GM18505 (cell line): ENCODE measurements around the gene OBSCN.
"Not testable (repeated sequence)": the region's sequence is repeated elsewhere in the genome, so short reads cannot be mapped to it uniquely, and the experiment has no call there.

Source experiments
- ATAC-seq: cut with Tn5 transposase; IDR thresholded peaks from one replicate; pipeline ENCODE4 v1.9.1; 2021; ENCODE audit not compliant: unreplicated experiment
- POLR2A ChIP-seq: IDR thresholded peaks from 4 replicates; pipeline ENCODE4 v1.6.1; 2011; ENCODE audit warnings: borderline replicate concordance; ENCODE audit not compliant: insufficient read depth, insufficient read length; ENCODE audit errors: extremely low read depth

Gene OBSCN

DNA sequence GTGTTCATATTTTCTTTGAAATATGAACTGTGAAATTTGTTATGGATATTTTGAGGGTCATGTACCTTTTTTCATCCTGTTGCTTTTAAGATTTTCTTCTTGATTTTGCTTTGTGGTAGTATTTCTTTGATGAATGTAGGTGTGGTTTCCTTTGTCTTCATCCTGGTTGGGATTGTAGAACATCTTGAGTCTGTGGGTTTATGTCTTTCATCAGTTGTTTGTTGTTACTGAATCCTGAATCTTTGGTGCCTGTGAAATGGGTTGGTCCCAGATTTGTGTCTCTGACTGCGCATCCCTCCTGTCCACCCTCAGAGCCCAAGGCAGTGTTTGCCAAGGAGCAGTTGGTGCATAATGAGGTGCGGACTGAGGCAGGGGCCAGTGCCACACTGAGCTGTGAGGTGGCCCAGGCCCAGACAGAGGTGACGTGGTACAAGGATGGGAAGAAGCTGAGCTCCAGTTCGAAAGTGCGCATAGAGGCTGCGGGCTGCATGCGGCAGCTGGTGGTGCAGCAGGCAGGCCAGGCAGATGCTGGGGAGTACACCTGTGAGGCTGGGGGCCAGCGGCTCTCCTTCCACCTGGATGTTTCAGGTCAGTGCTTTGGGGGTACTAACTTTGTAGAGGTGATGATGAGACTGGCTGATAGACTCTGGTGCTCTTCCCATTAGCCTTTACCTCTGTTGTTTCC is 38.5 kb downstream of the OBSCN start:
- no peak for TF ChIP-seq POLR2A
- ATAC-seq: no peak

DNA sequence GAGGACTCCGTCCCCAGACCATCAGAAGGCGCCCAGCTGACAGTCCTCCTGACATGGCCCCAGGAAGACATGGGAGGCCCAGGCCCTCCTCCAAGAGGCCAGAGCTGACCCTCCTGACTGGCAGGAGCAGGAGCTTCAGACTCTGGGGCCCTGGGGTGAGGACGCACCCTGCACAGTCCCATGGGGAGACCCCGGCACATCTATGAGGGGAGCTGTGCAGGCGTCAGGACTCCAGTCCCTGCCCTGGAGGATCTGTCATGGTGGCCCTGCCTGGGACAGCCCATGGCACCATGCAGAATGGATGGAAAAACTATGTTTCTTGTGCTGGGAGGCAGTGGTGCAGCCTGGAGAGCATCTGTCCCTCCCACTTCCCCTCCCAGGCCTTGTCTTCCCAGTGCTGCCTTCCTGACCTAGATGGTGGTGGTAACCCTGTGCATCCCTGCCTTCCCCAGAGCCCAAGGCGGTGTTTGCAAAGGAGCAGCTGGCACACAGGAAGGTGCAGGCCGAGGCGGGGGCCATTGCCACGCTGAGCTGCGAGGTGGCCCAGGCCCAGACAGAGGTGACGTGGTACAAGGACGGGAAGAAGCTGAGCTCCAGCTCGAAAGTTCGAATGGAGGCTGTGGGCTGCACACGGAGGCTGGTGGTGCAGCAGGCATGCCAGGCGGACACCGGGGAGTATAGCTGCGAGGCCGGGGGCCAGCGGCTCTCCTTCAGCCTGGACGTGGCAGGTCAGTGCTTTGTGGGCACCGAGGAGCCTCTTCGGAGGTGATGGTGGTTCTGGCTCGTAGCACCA is 41.9 kb downstream of the OBSCN start:
- no peak for TF ChIP-seq POLR2A
- no peak for ATAC-seq

DNA sequence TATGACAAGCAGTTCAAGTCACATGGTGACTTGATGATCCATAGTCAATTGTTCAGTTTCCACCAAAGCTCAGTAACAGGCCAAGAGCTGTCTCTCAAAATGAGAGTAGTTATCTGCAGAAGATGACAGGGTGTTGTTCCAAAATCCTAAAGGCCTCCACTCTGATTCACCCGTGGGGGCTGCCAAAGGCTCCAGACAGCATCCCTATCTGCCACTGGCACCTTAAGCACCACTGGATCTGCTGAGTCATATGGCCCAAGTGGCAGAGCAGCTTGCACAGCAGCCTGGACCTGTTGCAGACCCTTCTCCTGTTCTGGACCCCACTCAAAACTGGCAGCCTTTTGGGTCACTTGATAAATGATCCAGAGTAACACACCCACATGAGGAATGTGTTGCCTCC is 44.6 kb downstream of the OBSCN start:
- ATAC-seq: not testable (repeated sequence)

DNA sequence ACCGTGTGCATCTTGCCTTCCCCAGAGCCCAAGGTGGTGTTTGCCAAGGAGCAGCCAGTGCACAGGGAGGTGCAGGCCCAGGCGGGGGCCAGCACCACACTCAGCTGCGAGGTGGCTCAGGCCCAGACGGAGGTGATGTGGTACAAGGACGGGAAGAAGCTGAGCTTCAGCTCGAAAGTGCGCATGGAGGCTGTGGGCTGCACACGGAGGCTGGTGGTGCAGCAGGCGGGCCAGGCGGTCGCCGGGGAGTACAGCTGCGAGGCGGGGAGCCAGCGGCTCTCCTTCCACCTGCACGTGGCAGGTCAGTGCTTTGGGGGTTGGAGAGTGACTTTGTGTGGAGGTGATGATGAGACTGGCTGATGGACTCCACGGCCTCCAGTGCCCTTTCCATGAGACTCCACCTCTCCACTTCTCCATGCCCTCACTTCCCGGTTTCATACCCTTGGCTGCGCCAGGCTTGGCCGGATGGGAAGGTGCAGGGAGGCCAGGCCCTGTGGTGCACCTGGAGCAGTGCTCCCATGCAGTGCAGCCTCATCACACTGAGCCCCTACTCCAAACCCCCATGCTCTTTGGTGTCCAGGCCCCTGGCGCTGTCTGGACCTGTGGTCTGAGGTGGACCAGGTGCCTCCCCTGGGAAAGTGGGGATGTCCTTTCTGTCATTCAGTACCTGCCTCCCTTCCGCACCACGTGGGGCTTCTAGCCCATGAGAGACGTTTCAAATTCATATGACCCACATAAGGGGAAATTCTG is 49.0 kb downstream of the OBSCN start:
- no peak for ATAC-seq
- no peak for TF ChIP-seq POLR2A

DNA sequence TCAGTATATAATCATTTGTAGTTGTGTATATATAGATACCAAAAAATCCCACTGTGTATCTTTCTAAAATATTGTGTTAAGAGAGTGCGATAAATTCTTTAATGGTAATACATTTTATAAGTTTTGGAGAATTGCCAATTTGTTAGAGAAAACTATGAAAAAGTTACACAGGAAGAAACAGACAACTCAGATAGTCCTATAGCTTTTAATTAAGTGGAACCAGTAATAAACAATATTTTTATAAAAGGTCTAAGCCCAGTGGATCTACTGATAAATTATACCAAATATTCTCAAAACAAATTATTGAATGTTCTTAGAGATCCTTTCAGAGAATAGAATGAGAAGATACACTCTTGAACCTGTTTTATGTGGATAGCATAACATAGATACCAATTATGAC is 50.6 kb downstream of the OBSCN start:
- TF ChIP-seq POLR2A: no peak
- ATAC-seq: no peak

DNA sequence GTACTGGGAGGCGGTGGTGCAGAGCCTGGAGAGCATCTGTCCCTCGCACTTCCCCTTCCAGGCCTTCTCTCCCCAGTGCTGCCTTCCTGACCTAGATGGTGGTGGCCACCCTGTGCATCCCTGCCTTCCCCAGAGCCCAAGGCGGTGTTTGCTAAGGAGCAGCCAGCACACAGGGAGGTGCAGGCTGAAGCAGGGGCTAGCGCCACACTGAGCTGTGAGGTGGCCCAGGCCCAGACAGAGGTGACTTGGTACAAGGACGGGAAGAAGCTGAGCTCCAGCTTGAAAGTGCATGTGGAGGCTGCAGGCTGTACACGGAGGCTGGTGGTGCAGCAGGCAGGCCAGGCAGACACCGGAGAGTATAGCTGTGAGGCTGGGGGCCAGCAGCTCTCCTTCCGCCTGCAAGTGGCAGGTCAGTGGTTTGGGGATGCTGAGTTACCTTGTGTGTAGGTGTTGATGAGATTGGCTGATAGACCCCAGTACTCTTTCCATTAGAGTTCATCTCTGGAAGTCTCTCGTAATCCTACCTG is 51.6 kb downstream of the OBSCN start:
- ATAC-seq: no peak
- TF ChIP-seq POLR2A: no peak

DNA sequence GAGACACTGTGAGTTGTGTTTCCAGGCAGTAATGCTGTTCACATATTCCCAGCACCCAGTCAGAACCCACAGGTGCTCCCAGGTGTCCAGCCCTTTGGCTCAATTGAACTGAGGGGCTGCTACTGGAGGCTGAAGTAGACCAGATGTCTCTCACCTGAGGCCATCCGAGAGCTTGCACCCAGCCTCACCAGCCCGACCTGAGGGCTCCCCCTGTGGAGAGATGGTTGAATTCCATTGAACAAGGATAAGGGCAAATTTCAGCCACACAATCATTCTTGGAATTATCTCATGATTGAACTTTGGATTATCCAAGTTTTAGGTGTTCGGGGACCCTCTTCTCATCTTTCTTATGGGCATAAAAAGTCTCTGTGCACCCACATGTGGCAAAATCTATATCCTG is 52.1 kb downstream of the OBSCN start:
- TF ChIP-seq POLR2A: no peak
- ATAC-seq: no peak

DNA sequence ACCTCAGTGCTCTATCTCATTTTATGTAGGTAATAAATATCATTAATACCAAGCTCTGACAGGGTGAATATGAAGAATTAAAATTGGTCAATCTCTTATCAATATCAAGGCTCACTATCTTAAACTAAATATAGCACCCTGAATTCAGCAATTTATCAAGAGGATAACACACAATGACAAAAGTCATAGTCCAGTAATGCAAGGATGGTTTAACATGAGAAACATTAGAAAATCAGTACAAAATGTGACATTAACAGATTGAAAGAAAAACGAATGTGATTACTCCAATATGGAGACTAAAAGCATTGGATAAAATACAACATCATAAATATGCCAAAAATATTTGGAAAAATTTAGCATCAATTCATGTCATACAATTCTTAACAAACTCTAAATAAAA is 53.9 kb downstream of the OBSCN start:
- no peak for TF ChIP-seq POLR2A
- ATAC-seq: no peak

DNA sequence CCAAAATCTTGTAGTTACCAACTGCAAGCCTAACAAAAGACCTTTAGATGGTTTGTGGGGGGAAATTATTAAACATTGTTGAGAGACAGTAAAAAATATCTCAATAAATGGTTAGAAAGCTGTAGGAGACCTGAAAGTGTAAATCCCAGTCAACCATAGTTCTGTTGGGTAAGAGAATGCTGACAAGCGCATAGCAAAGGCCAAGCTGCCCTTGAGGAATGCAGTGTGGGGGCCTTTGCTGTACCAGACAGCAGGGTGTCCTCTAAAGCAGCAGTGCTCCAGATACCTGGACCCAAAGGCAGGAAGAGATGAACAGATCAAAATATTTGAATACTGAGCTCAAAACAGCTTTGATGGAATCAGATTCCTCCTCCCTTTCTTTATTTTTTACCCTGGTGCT is 54.6 kb downstream of the OBSCN start:
- no peak for ATAC-seq

DNA sequence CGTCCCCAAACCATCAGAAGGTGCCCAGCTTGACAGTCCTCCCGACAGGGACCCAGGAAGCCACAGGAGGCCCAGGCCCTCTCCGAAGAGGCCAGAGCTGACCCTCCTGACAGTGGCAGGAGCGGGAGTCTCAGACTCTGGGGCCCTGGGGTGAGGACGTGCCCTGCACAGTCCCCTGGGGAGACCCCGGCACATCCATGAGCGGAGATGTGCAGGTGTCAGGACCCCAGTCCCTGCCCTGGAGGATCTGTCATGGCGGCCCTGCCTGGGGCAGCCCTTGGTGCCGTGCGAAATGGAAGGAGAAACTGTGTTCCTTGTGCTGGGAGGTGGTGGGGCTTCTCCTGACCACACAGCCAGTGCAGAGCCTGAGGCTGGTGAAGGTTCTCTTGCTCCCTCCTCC is 55.8 kb downstream of the OBSCN start:
- TF ChIP-seq POLR2A: no peak
- ATAC-seq: no peak

More for the DNA sequence above, 54.6 kb downstream of the OBSCN start:
- TF ChIP-seq POLR2A: no peak

DNA sequence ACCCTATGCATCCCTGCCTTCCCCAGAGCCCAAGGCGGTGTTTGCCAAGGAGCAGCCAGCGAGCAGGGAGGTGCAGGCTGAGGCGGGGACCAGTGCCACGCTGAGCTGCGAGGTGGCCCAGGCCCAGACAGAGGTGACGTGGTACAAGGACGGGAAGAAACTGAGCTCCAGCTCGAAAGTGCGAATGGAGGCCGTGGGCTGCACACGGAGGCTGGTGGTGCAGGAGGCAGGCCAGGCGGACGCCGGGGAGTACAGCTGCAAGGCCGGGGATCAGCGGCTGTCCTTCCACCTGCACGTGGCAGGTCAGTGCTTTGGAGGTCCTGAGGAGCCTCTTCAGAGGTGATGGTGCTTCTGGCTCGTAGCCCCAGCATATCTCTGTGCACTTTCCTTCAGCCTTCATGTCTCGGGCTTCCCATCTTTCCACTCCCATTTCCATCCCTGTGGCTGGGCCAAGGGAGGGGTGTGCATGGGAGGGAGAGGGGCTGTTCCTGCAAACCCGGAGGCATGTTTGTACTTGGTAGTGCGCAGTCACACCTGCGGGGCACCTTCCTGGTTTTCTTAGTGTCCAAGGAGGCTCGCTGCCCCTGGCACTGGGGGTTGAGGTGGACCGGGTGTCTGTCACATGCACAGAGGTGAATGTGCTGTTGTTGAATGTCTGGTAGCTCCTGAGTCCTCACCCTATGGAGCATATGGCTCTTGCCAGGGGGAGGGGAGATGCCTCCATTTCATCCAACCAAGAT is 56.4 kb downstream of the OBSCN start:
- no peak for ATAC-seq
- TF ChIP-seq POLR2A: no peak

DNA sequence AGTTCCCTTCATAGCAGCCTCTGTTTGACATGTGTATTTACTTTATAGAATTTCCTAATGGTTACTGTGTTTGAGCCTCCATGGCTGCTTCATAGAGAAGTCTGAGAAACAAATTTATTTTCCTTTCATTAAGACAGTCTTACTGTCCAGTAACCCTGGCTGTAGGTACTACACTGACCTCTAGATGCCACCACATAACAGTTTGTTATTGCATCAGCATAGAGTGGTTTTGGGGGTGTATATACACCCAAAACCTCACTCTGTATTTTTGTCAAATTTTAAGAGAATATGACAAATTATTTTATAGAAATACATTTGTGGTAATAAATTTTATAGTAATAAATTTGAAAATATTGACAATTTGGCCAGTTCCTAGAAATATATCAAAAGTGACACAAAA is 57.3 kb downstream of the OBSCN start:
- no peak for ATAC-seq
- no peak for TF ChIP-seq POLR2A
